Measurements from ENCODE around the gene ZNF618. TPM values are rescaled to one million over a fixed set of nuclear protein-coding genes. Genes with fewer than 3 reads are reported as not detected.

Gene ZNF618
- total RNA-seq, 1 experiment from 2014 or later: 4.2 TPM

DNA sequence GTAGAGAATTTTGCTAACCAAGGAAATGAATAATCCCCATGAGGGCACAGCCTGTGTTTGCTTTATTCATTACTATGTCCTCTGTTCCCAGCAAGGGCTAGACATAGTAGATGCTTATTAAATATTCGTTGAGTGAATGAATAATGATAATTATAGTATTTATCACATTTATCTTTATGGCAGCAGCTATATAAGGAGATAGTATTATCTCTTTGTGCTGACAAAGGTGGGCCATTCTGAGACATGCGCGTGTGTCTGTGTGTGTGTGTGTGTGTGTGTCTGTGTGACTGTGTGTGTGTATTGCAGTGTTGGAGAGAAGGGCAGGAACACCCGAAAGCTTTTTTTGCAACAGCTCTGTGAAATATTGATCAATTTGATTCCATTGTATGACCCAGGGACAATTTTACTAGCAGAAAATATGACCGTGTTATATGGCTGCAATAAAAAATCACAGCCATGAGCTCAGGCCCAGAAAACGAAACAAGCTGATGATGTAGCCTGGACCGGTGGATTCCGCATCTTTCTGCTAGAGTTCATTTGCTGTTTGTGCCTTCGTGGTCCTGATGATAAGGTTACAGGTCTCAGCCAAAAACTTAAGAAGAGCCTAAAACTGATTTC is 39.8 kb downstream of the ZNF618 start:
- intact Hi-C loops (cut with micrococcal nuclease): no loop called here
- Histone ChIP-seq H4K20me1 (ENCODE audit: low read length) (no peaks in the 10 kb centered on the region), H3K27me3 (ENCODE audit: low read length) (no peaks in the 10 kb centered on the region), H3K4me3 (ENCODE audit: low read length) (no peak overlapping the region), H3K27ac (ENCODE audit: low read length) (no peak overlapping the region), H2AFZ (ENCODE audit: low read length) (no peak overlapping the region), H3K9ac (ENCODE audit: low read length) (no peak overlapping the region), H3K36me3 (ENCODE audit: low read depth, low read length) (no peaks in the 10 kb centered on the region), H3K9me2 (replicated peaks; ENCODE audit: low read length) (no peaks in the 10 kb centered on the region), H3K4me1 (ENCODE audit: insufficient read depth, low read length) (no peaks in the 10 kb centered on the region), H3K79me2 (ENCODE audit: low read length) (no peaks in the 10 kb centered on the region), H3K9me3 (ENCODE audit: low read length) (no peaks in the 10 kb centered on the region), H3F3A (ENCODE audit: low read length, unreplicated experiment) (no peaks in the 10 kb centered on the region), H3K4me2 (ENCODE audit: low read length) (no peak overlapping the region)
- TF ChIP-seq EZH2phosphoT487 (IDR thresholded peaks at IDR 0.05; ENCODE audit: borderline replicate concordance, low read length) (no peak), EZH2 (IDR thresholded peaks at IDR 0.05; ENCODE audit: low read length, unreplicated experiment) (no peak)
- TF ChIP-seq, protein P1, sequence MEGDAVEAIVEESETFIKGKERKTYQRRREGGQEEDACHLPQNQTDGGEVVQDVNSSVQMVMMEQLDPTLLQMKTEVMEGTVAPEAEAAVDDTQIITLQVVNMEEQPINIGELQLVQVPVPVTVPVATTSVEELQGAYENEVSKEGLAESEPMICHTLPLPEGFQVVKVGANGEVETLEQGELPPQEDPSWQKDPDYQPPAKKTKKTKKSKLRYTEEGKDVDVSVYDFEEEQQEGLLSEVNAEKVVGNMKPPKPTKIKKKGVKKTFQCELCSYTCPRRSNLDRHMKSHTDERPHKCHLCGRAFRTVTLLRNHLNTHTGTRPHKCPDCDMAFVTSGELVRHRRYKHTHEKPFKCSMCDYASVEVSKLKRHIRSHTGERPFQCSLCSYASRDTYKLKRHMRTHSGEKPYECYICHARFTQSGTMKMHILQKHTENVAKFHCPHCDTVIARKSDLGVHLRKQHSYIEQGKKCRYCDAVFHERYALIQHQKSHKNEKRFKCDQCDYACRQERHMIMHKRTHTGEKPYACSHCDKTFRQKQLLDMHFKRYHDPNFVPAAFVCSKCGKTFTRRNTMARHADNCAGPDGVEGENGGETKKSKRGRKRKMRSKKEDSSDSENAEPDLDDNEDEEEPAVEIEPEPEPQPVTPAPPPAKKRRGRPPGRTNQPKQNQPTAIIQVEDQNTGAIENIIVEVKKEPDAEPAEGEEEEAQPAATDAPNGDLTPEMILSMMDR (conservative IDR thresholded peaks at IDR 0.05; ENCODE audit: low read depth, low read length): no peak
- DNase-seq (no peak), ATAC-seq (no peak)
- no TSS peak for BruUV-seq (replicated peaks)
- POLR2A ChIA-PET (ENCODE audit: unreplicated experiment): no interaction called here
- CTCF ChIA-PET: no interaction called here

DNA sequence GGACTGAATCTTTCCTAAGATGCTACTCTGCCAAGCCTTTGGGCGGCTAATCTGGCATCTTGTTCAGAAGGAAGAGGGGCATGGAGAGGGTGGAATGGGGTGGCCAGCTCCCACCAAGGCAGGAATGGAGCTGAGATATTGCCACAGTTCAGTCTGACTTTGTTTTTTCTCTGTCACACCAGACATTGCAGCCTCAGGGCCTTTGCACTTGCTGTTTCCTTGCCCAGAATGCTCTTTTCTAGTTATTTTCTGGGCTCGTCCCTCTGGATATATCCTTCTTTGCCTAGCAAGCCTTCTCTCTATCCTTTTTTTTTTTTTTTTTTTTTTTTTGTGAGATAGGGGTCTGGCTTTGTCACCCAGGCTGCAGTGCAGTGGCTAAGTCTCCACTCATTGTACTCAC is 40.8 kb downstream of the ZNF618 start:
- POLR2A ChIA-PET (ENCODE audit: unreplicated experiment): no interaction called here
- BruUV-seq (replicated peaks): no TSS peak
- intact Hi-C loops (cut with micrococcal nuclease): no loop called here
- Histone ChIP-seq H3K79me2 (ENCODE audit: low read length) (no peaks in the 10 kb centered on the region), H3K36me3 (ENCODE audit: low read depth, low read length) (no peaks in the 10 kb centered on the region), H3K9ac (ENCODE audit: low read length) (no peak overlapping the region), H3K27me3 (ENCODE audit: low read length) (no peaks in the 10 kb centered on the region), H4K20me1 (ENCODE audit: low read length) (no peaks in the 10 kb centered on the region), H3F3A (ENCODE audit: low read length, unreplicated experiment) (no peaks in the 10 kb centered on the region), H3K27ac (ENCODE audit: low read length) (no peak overlapping the region), H3K9me2 (replicated peaks; ENCODE audit: low read length) (no peaks in the 10 kb centered on the region), H3K4me3 (ENCODE audit: low read length) (no peak overlapping the region), H2AFZ (ENCODE audit: low read length) (no peak overlapping the region), H3K4me1 (ENCODE audit: insufficient read depth, low read length) (no peaks in the 10 kb centered on the region), H3K4me2 (ENCODE audit: low read length) (no peak overlapping the region), H3K9me3 (ENCODE audit: low read length) (no peaks in the 10 kb centered on the region)
- TF ChIP-seq, protein P1 (conservative IDR thresholded peaks at IDR 0.05; ENCODE audit: low read depth, low read length): no peak
- TF ChIP-seq EZH2 (IDR thresholded peaks at IDR 0.05; ENCODE audit: low read length, unreplicated experiment) (no peak), EZH2phosphoT487 (IDR thresholded peaks at IDR 0.05; ENCODE audit: borderline replicate concordance, low read length) (no peak)
- CTCF ChIA-PET: no interaction called here
- DNase-seq (no peak), ATAC-seq (no peak)

DNA sequence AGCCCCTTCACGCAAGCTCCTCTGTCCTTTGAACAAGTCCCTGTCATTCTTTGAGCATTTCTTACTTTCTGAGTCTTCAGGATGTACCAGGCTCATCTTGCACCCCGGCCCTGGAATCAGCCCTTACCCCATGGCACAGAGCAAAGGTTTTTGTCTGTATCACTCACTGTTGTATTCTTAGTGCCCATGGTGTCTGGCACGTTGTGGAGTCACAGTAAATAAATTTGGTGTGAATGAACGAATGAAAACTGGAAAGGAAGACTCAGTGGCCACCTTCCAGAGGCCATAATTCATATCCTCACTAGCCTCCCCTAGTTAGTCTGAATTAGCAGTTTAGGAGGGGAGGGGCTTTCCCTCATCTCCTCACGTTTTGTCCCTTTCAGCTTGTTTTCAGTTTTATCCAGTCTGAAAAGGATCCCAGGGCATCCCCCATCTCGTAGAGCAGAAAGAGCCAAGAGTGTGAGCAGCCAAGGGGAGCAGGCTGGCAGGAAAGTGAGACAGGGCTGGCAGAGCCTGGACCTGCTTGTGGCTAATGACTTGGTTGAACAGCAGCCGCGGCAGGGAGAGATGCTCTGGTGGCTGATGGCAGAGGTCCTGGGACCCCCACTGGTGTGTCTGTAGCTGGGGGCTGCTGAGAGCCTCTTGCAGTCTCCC is 42.7 kb downstream of the ZNF618 start:
- Histone ChIP-seq H3K9ac (ENCODE audit: low read length) (no peak overlapping the region), H3K79me2 (ENCODE audit: low read length) (0 out of 2 replicates have a peak, but pooled peaks cover 4% of the 10 kb centered on the region), H3F3A (ENCODE audit: low read length, unreplicated experiment) (no peaks in the 10 kb centered on the region), H3K4me2 (ENCODE audit: low read length) (no peak overlapping the region), H3K4me1 (ENCODE audit: insufficient read depth, low read length) (no peaks in the 10 kb centered on the region), H3K36me3 (ENCODE audit: low read depth, low read length) (no peaks in the 10 kb centered on the region), H3K9me3 (ENCODE audit: low read length) (no peaks in the 10 kb centered on the region), H2AFZ (ENCODE audit: low read length) (no peak overlapping the region), H3K4me3 (ENCODE audit: low read length) (no peak overlapping the region), H3K9me2 (replicated peaks; ENCODE audit: low read length) (no peaks in the 10 kb centered on the region), H3K27ac (ENCODE audit: low read length) (no peak overlapping the region), H4K20me1 (ENCODE audit: low read length) (no peaks in the 10 kb centered on the region), H3K27me3 (ENCODE audit: low read length) (no peaks in the 10 kb centered on the region)
- TF ChIP-seq, protein P1 (conservative IDR thresholded peaks at IDR 0.05; ENCODE audit: low read depth, low read length): no peak
- TF ChIP-seq EZH2phosphoT487 (IDR thresholded peaks at IDR 0.05; ENCODE audit: borderline replicate concordance, low read length) (no peak), EZH2 (IDR thresholded peaks at IDR 0.05; ENCODE audit: low read length, unreplicated experiment) (no peak)
- ATAC-seq (no peak), DNase-seq (no peak)
- no TSS peak for BruUV-seq (replicated peaks)
- intact Hi-C loops (cut with micrococcal nuclease): no loop called here
- POLR2A ChIA-PET (ENCODE audit: unreplicated experiment): no interaction called here
- CTCF ChIA-PET: no interaction called here

Measured in PC-3 (cell line).